Measurements from ENCODE around the gene EDIL3.

The EDIL3 gene

GRCh38 chr5:84213861-84214260 lies 170.8 kb downstream of the EDIL3 start:
- Histone ChIP-seq H4K20me1 (ENCODE audit: insufficient read depth, low read length) (no peaks in the 10 kb centered on the region), H3K4me3 (ENCODE audit: low read depth, low read length, poor library complexity, severe bottlenecking) (no peak overlapping the region), H2AFZ (ENCODE audit: low read length) (no peak overlapping the region), H3K27me3 (ENCODE audit: insufficient read depth, low read length) (no peaks in the 10 kb centered on the region), H3K36me3 (ENCODE audit: insufficient read depth, low read length) (no peaks in the 10 kb centered on the region), H3K4me2 (ENCODE audit: low read length) (no peak overlapping the region), H3K9me3 (ENCODE audit: low read length) (no peaks in the 10 kb centered on the region), H3K9ac (ENCODE audit: low read length) (no peak overlapping the region), H3K79me2 (ENCODE audit: insufficient read depth, low read length) (no peaks in the 10 kb centered on the region), H3F3A (ENCODE audit: insufficient read depth, low read length) (no peaks in the 10 kb centered on the region), H3K4me1 (ENCODE audit: insufficient read depth, low read length, severe bottlenecking) (no peaks in the 10 kb centered on the region), H3K27ac (ENCODE audit: low read depth, low read length, poor library complexity, severe bottlenecking) (no peak overlapping the region), H3K9me2 (ENCODE audit: low read depth, low read length) (no peaks in the 10 kb centered on the region)
- no peak for TF ChIP-seq CTCF (IDR thresholded peaks at IDR 0.05; ENCODE audit: low read length)
- TF ChIP-seq EZH2 (IDR thresholded peaks at IDR 0.05; ENCODE audit: borderline replicate concordance, low read length): no peak

- Histone ChIP-seq H3K9ac (ENCODE audit: low read length) (no peak overlapping the region), H3K27ac (ENCODE audit: low read depth, low read length, poor library complexity, severe bottlenecking) (no peak overlapping the region), H3K9me2 (ENCODE audit: low read depth, low read length) (no peaks in the 10 kb centered on the region), H3K4me3 (ENCODE audit: low read depth, low read length, poor library complexity, severe bottlenecking) (no peak overlapping the region), H3K4me1 (ENCODE audit: insufficient read depth, low read length, severe bottlenecking) (no peaks in the 10 kb centered on the region), H3K79me2 (ENCODE audit: insufficient read depth, low read length) (no peaks in the 10 kb centered on the region), H4K20me1 (ENCODE audit: insufficient read depth, low read length) (no peaks in the 10 kb centered on the region), H3K4me2 (ENCODE audit: low read length) (no peak overlapping the region), H3K27me3 (ENCODE audit: insufficient read depth, low read length) (no peaks in the 10 kb centered on the region), H2AFZ (ENCODE audit: low read length) (no peak overlapping the region), H3F3A (ENCODE audit: insufficient read depth, low read length) (no peaks in the 10 kb centered on the region), H3K36me3 (ENCODE audit: insufficient read depth, low read length) (no peaks in the 10 kb centered on the region), H3K9me3 (ENCODE audit: low read length) (no peaks in the 10 kb centered on the region)
- TF ChIP-seq CTCF (IDR thresholded peaks at IDR 0.05; ENCODE audit: low read length) (no peak), EZH2 (IDR thresholded peaks at IDR 0.05; ENCODE audit: borderline replicate concordance, low read length) (no peak)
Observed at GRCh38 chr5:84213212-84213611, 171.5 kb downstream of the EDIL3 start.

- Histone ChIP-seq H3K27me3 (ENCODE audit: insufficient read depth, low read length) (no peaks in the 10 kb centered on the region), H3K27ac (ENCODE audit: low read depth, low read length, poor library complexity, severe bottlenecking) (no peak overlapping the region), H3K9ac (ENCODE audit: low read length) (no peak overlapping the region), H2AFZ (ENCODE audit: low read length) (no peak overlapping the region), H3K36me3 (ENCODE audit: insufficient read depth, low read length) (no peaks in the 10 kb centered on the region), H3K79me2 (ENCODE audit: insufficient read depth, low read length) (no peaks in the 10 kb centered on the region), H3K4me2 (ENCODE audit: low read length) (no peak overlapping the region), H3K4me1 (ENCODE audit: insufficient read depth, low read length, severe bottlenecking) (no peaks in the 10 kb centered on the region), H4K20me1 (ENCODE audit: insufficient read depth, low read length) (no peaks in the 10 kb centered on the region), H3K9me2 (ENCODE audit: low read depth, low read length) (no peaks in the 10 kb centered on the region), H3F3A (ENCODE audit: insufficient read depth, low read length) (no peaks in the 10 kb centered on the region), H3K4me3 (ENCODE audit: low read depth, low read length, poor library complexity, severe bottlenecking) (no peak overlapping the region), H3K9me3 (ENCODE audit: low read length) (no peaks in the 10 kb centered on the region)
- TF ChIP-seq EZH2 (IDR thresholded peaks at IDR 0.05; ENCODE audit: borderline replicate concordance, low read length): no peak
- TF ChIP-seq CTCF (IDR thresholded peaks at IDR 0.05; ENCODE audit: low read length): no peak
Observed at GRCh38 chr5:84204772-84205171, 179.9 kb downstream of the EDIL3 start.

Data from OCI-LY1 (cell line).